ENCODE measurements around the gene LMO7.
"Not testable (repeated sequence)": the region's sequence is repeated elsewhere in the genome, so short reads cannot be mapped to it uniquely, and the experiment has no call there.

The LMO7 gene

DNA sequence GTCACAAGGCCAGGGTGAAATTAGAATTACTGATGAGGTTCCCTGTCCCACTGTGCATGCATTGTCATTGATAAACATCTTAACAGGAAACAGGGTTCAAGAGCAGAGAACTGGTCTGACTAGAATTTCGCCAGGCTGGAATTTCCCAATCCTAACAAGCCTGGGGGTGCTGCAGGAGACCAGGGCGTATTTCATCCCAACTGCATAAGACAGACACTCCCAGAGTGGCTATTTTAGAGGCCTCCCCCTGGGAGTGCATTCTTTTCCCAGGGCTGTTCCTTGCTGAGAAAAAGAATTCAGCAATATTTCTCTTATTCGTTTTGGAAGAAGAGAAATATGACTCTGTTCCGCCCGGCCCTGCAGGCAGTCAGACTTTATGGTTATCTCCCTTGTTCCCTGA is 144.0 kb downstream of the LMO7 start:
- not testable (repeated sequence) for DNase-seq

DNA sequence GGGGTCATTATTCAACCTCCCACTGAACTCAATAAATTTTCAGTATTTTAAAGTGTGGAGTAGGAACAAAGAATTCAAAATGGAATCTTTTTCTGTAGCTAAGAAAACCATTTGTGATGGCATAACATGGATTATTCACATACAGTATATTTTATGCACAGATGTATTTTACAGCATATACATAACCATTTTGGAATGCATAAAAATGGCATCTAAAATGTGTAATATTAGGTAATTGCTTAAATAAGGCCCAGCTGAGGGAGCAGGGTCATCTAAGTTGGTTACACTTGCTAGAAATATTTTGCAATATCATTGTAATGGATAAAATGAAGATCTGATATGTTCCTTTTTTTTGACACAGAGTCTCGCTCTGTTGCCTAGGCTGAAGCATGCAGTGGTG is 146.9 kb downstream of the LMO7 start:
- DNase-seq = no peak

DNA sequence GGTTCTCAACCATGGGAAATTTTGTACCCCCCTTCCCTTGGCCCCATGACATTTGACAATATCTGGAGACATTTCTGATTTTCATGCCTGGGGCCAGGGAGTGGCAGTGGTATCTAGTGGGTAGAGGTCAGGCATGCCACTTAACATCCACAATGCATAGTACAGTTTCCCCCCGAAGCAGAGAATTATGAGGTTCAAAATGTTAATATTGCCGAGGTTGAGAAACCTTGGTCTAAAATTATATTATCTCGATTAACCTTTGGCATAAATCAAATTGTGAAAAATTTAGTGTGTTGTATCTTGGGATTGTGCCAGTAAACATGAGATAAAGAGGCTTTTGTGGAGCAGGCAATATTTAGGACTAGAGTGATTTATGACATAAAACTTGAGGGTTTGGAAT is 147.9 kb downstream of the LMO7 start:
- DNase-seq = no peak

DNA sequence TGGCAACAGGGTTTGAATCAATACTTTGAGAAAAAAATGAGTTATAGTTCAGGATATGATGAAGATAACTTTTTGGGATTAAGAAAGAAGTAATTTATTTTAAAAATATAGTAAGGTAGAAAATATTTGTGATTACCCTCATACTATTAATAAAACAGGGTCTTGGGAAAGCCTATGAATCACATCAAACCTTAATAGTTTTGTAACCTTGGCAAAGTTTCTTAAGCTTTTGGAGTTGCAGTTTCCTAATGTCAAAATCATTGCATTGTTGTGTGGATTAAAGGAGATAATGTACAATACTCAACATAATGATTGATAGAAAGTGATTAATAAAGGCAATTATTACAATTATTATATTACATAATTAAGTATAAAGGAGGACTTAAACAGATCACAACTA is 149.0 kb downstream of the LMO7 start:
- no peak for DNase-seq

- DNase-seq = no peak
Measured at GRCh38 chr13:75787249-75787928, 151.3 kb downstream of the LMO7 start.

- no peak for DNase-seq
Measured at GRCh38 chr13:75788481-75788981, 152.4 kb downstream of the LMO7 start.

DNA sequence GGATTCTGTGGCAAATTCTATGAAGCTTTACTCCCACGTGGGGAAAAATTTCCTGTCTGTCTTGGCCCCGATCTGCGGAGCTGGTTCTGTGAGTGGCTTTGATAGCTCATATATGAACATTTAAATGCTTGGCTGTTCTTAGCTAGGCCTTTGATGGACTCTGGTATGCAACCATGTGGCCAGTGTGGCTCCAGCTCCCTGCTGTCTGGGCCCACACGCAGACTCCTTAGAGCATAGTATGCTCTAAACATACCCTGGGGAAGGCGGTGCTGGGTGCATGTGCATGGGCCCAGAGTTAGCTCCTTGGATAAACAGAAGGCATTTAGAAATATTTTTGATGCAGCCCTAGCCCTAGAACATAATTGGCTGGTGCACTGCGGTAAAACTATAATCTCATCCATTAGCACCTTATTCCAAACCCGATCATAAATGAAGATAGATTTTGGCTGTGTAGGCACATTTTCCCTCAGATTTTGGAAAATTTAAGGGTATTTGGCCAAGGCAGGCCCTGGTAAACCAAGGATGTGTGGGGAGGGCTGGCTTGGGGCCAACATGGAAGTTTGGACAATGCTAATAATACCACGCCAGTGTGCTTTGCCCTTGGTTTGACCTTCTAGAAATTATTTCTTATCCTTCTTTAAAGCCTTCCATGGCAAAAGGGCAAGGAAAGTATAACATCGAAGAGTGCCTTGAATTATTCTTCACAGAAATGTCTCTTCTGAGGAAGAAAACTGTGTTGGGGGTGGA is 153.5 kb downstream of the LMO7 start:
- DNase-seq = no peak

- DNase-seq = no peak
Measured at GRCh38 chr13:75790198-75790970, 154.3 kb downstream of the LMO7 start.

DNA sequence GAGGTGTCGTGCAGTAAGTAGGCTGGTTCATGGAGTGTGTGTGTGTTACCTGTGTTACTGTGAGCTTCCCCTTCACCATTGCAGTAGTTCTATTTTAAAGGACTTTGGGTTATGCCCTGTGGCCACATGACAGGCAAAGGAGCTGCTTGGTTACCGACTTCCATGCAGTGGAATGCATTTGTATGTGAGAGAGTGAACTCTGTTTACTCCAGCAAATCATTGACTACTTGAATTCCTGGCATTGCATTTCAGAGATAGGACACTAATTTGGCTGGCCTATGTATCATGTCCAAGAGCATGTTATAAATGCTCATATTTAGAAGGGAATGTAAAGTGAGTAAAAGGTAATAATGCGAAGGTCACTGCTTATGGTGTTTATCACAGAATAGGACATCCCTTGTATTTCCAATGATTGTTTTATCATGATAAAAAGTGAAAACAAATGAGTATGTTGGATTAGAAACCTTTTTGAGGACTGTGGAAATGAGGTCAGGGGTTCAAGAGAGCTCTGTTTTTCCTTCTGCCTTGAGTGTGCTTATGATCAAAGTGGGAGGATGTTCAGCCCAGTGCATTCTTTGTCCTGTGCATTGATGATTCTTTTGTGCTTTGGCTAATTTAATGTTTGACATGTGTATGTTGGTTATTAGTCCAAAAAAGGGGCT is 156.5 kb downstream of the LMO7 start:
- no peak for DNase-seq

GRCh38 chr13:75793188-75793567 is 157.0 kb downstream of the LMO7 start:
- DNase-seq = not testable (repeated sequence)

DNA sequence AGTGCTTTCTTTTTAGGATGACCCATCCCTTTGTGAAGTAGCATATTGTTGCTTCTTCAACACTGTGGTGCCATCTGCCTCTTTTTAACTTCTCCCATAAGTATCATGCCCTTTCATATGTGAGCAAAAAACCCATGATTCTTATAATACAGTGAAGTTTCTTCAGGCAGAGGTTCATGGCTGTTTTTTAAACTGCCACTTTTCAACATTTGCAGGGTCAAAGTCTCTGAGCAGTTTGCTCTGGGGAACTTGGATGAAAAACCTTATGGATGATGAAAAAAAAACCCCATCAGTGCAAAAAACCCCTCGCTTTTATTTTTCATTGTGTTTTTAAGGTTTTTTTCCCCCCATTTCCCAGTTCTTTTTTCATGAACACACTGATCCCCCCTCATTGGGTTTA is 158.5 kb downstream of the LMO7 start:
- DNase-seq = no peak

- DNase-seq = no peak
Measured at GRCh38 chr13:75795274-75795673, 159.1 kb downstream of the LMO7 start.

DNA sequence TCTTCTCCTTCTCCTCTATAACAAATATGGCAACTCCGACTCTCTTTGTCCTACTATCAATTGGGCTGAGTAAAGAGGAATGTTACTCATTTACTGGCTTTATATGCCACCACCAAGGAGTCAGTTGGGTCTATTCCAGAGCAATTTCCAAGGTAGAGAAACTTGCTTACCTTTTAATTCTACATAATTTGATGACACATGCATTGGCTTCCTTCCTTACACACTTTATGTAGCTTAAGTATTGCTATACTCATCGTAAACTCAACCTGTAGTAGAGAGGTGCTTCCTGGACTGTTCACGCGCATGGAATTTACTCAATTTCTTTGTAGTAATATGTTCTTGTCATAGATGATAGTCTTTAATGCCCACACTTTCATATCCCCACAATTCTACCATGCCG is 160.7 kb downstream of the LMO7 start:
- DNase-seq = no peak

GRCh38 chr13:75797239-75797638 is 161.1 kb downstream of the LMO7 start:
- no peak for DNase-seq

DNA sequence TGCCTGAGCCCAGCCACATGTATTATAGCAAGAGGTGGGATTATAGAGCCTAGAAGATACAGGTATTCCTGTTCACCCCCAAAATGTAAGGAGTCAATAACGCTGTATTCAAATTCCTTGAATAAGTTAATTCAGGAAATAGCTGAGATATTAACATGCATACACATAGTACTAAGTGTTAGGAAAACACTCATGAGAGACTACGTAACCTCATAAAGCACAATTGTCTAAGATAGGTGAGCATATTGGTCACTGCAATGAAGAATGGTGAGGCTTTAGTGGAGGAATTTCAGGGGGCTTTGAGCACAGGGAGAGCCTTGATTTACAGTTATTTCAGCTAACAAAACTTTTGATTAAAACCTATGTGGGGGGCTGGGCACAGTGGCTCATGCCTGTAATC is 161.6 kb downstream of the LMO7 start:
- no peak for DNase-seq

DNA sequence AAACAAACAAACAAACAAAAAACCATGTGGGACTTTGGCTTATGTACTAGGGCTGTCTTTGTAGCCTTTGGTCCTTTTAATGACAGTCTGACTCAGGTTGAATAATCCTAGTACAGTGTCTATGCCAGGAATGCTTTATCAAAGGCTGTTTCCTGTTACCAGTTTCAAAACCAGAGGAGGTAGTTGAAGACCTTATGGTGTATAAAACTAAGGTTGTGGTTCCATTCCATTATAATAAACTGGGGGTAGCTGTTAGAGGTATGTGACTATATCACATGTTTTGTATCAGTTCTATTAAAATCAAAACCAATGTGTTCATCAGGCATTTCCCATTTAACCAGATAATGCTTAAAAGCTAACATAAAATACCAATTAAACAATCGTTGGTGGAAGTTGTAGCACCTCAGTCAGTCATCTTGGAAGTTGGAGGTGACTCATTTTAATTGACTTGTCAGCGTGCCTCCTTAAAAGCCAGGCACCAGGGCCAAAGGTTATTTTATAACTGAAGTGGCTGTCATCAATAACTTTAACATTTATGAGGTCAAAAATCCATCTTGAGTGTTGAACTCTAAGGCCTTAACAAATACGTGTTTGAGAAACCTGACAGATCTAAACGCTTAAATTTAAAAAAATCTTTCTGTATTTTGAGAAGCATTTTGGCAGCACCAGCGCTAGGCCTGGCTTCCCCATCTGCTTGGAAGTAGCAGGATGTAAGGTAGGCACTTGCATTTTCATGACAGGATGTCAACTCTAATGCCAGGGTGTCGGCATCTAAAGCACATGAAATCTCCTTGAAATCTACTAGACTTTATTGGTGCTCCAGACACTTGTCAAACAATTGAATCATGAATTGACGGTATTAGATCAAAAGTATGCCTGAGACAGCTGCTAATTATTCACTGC is 162.5 kb downstream of the LMO7 start:
- DNase-seq = no peak

DNA sequence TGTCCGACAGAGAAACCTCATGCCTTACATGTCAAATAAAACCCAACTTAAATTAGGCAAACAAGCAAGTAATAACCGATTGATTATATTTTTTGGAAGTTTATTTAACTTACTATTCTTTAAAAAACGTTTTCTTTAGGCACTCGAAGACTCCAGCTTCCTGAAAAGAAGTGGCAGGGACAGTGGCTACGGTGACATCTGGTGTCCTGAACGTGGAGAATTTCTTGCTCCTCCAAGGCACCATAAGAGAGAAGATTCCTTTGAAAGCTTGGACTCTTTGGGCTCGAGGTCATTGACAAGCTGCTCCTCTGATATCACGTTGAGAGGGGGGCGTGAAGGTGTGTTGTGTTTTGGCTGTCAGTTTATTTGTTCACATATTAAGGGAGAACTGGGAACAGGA is 164.4 kb downstream of the LMO7 start:
- DNase-seq = no peak

GRCh38 chr13:75801388-75801945 is 165.3 kb downstream of the LMO7 start:
- DNase-seq = no peak

GRCh38 chr13:75802161-75802560 is 166.0 kb downstream of the LMO7 start:
- DNase-seq = no peak

DNA sequence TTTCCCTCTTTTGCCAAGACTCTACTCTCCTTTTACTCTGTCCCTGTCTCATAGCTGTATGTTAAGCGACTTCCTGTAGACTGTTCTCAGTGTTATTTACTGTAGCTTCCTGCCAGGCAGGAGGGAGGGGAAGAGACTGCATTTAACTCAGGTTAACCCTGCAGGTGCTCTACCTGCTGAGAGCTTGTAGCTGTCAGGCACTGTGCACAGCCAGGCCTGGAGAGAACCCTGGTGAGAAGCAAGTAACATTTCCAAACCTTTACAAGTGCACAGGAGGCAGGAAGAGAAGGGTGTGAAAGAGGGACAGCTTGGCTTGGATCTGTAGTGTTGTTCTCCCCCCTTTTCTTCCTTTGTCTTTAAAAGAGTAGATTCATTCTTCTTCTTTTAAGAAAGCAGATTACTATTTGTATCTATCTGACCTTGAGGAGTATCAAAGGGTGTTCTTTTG is 167.1 kb downstream of the LMO7 start:
- DNase-seq = peak; percentile 22

- DNase-seq = no peak
Measured at GRCh38 chr13:75804054-75804453, 167.9 kb downstream of the LMO7 start.

GRCh38 chr13:75804605-75805004 is 168.5 kb downstream of the LMO7 start:
- no peak for DNase-seq
